GM13976 (cell line): ENCODE data around the gene ARRB1.

Experiments
- DNase-seq: peaks from one replicate; pipeline ENCODE4 v3.0.0; 2012; ENCODE audit warnings: low spot score
- in situ Hi-C: fragments of 300-500 bp; cut with MboI; formaldehyde crosslinking; loops from one replicate; pipeline ENCODE4 v1.12.0; 2022; ENCODE audit warnings: low sequenced_read_pairs, mixed read lengths, inconsistent platforms; ENCODE audit not compliant: unreplicated experiment
- TF ChIP-seq, protein P1 (sequence below): IDR thresholded peaks from 2 replicates; pipeline ENCODE4 v1.5.1; 2012; ENCODE audit warnings: borderline replicate concordance, mild to moderate bottlenecking; ENCODE audit not compliant: insufficient read depth; ENCODE audit errors: extremely low read depth, missing control alignments, control extremely low read depth

ARRB1 gene

DNA sequence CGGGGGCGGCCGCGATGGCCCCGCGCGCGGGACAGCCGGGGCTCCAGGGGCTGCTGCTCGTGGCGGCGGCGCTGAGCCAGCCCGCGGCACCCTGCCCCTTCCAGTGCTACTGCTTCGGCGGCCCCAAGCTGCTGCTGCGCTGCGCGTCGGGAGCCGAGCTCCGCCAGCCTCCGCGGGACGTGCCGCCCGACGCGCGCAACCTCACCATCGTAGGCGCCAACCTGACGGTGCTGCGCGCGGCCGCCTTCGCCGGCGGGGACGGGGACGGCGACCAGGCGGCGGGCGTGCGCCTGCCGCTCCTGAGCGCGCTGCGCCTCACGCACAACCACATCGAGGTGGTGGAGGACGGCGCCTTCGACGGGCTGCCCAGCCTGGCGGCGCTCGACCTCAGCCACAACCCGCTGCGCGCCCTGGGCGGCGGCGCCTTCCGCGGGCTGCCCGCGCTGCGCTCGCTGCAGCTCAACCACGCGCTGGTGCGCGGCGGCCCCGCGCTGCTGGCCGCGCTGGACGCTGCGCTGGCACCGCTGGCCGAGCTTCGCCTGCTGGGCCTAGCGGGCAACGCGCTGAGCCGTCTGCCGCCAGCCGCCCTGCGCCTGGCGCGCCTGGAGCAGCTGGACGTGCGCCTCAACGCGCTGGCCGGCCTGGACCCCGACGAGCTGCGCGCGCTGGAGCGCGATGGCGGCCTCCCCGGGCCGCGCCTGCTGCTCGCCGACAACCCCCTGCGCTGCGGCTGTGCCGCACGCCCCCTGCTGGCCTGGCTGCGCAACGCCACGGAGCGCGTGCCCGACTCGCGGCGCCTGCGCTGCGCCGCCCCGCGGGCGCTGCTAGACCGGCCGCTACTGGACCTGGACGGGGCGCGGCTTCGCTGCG, 110.2 kb downstream of the ARRB1 start:
- DNase-seq, result peak; percentile 97
- TF ChIP-seq, protein P1, sequence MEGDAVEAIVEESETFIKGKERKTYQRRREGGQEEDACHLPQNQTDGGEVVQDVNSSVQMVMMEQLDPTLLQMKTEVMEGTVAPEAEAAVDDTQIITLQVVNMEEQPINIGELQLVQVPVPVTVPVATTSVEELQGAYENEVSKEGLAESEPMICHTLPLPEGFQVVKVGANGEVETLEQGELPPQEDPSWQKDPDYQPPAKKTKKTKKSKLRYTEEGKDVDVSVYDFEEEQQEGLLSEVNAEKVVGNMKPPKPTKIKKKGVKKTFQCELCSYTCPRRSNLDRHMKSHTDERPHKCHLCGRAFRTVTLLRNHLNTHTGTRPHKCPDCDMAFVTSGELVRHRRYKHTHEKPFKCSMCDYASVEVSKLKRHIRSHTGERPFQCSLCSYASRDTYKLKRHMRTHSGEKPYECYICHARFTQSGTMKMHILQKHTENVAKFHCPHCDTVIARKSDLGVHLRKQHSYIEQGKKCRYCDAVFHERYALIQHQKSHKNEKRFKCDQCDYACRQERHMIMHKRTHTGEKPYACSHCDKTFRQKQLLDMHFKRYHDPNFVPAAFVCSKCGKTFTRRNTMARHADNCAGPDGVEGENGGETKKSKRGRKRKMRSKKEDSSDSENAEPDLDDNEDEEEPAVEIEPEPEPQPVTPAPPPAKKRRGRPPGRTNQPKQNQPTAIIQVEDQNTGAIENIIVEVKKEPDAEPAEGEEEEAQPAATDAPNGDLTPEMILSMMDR, result peak; percentile 100
- in situ Hi-C loops, result loop anchor here (10.0 kb wide), 1 partner anchor 216 kb away; no protein-coding TSS in a partner anchor

DNA sequence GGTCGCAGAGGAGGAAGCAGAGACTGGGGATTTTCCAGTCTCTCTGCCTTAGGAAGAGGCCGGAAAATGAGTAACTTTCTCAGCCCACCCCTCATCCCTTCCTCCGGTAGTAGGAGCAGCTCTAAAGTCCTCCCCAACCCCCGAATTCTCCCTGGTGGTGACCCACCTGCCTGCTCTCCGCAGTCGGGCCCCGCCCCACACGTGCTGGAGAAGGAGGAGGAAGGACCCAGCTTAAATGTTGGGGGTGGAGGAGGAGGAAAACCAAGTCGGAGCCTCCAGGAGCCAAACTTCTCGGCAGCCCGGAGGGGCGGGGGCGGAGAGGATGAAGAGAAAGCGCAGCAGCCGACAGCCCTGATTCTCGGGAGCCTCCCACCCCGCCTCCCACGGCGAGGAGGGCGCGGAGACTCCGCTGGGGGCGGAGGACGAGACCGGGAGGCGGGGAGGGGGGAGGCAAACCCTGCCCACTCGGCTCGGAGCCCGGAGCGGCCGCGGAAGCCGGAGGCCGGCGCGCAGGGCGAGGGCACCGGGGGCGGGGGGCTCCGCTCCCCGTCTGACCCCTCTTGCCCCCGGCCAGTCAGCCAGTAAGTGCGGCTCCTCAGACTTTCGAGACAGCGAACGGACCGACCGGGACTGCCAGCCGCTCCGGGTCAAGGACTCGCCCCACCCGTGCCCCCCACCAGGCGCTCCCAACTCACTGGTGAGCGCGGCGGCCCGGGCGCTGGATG, 111.0 kb downstream of the ARRB1 start, which contains the start of gene TPBGL:
TSS of gene TPBGL (plus strand) at position 464 of the 725 bp plus-strand sequence. CDS start 276 bp downstream, outside the sequence.
- no peak for DNase-seq
- in situ Hi-C loops, result loop anchor here (10.0 kb wide), 1 partner anchor 216 kb away; no protein-coding TSS in a partner anchor
- TF ChIP-seq, protein P1, result no peak

DNA sequence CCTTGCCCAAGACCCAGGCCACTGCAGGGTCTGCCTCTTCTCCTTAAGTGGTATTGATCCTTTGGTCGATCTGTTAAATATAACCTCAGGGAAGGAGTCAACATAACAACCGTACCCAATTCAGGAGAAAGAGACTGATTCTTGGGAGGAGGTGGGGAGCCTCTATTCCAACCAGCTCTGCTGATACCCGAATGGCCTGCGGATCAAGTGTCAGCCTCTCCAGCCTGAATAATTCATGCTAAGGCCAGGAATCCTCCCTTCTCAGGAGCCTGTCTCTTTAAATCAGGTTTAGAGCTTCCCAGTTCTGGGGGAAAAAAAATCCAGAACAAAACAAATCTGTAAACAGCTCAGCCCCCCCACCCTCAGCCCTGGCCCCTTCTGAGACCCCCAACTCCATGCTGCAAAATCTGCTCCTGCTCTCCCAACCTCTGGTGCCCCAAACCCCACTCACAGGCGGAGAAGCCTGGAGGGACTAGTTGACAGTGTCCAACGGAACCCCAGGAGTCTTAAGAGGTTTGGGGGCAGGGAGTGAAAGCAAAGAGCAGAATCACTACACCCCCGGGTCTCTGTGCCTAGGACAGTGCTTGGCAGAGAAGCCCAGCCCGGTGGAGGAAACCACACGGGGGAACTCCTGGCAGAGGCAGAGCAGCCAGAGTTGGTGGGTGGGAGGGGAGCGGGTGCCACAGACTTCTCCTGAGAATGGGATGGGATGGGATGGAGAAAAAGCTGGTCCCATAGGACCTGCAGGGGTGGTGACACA, 111.8 kb downstream of the ARRB1 start:
- TF ChIP-seq, protein P1, result no peak
- in situ Hi-C loops, result loop anchor here (10.0 kb wide), 1 partner anchor 215 kb away; no protein-coding TSS in a partner anchor
- DNase-seq, result no peak

DNA sequence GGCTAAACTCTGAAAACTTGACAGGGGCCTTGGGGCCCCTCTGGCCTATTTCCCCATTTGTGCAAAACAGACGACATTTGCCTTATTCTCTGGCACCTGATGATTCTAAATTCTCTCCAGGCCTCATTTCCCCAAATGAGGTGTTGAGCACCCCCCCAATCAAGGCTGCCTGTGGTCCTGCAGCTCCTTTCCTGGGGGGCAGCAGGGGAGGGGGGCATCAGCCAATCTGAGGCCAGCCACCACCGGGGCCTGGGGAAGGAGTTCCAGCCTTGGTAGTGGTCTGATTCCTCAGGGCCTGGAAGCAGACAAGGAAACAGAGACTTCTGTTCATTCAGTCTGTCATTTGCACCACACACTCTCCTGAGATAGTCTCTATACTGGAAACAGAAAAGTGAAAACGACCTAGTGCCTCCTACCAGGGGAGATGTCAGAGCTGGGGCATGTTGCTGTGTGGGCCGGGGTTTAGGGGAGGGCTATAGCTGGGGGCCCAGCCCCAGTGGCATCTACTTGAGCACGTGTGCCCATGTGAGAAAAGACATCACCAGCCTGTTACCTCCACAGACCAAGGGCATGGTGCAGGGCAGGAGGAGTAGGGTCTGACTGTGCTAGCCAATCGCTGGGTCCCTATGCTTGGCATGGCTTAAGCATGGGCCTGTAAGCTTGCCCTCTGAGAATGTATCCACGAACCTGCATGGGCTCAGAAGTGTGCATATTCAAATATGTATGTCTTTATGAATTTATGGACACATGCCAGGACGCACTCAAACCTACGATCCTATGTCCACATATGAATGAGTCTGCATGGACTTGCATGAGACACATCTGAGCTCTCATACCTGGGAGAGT, 112.6 kb downstream of the ARRB1 start:
- TF ChIP-seq, protein P1, result no peak
- in situ Hi-C loops, result no loop called here
- no peak for DNase-seq

DNA sequence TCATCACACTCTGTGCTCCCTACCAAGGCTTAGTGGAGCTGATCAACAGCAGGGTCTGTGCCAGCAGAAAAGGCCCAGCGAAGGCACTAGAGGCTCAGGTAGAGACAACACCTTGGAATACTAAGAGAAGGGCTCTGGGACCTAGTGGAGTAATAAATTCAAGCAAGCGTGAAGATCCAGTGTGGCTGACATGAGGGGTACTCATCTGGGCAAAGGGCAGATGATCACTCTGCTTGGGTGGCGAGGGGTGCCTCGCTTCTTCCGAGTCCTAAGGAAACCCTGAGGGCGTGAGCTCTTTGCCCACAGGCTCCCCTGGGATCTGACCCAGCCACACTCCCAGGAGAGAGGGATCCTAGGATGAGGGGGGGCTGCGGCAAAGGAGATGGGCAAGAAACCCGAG, 114.4 kb downstream of the ARRB1 start:
- DNase-seq, result no peak
- TF ChIP-seq, protein P1, result no peak
- in situ Hi-C loops, result no loop called here
